ENCODE results near the gene ZBTB38. TPM values are rescaled to one million over a fixed set of nuclear protein-coding genes. Genes with fewer than 3 reads are reported as not detected.

ZBTB38 gene
- total and polyA plus RNA-seq, 2 experiments from 2014 or later, result 8.7 to 11.5 TPM

GRCh38 chr3:141371882-141372281 is 3.6 kb downstream of the ZBTB38 start:
- no peak overlapping the region for H3K4me3 ChIP-seq
- no peak overlapping the region for H3K4me2 ChIP-seq
- H3K36me3 Mint-ChIP-seq (ENCODE audit: low read depth), result peaks cover 2% of the 10 kb centered on the region; the same call in 1 of the 3 replicates
- peaks cover 56% of the 10 kb centered on the region for H3K4me1 Mint-ChIP-seq
- H3K27ac ChIP-seq (ENCODE audit: low read depth), result no peak overlapping the region
- H3K9me2 ChIP-seq (ENCODE audit: insufficient read depth), result peaks cover 6% of the 10 kb centered on the region; the same call in 1 of the 2 replicates
- H3K79me2 ChIP-seq (replicated peaks; ENCODE audit: insufficient read depth), result no peaks in the 10 kb centered on the region
- no peaks in the 10 kb centered on the region for H3K27me3 ChIP-seq (ENCODE audit: insufficient read depth)
- ATAC-seq (no peak), DNase-seq (ENCODE audit: low spot score) (no peak)
- H3K9me3 Mint-ChIP-seq, result no peaks in the 10 kb centered on the region
- H3K36me3 ChIP-seq (ENCODE audit: insufficient read depth), result no peaks in the 10 kb centered on the region
- peaks cover 40% of the 10 kb centered on the region for H3K4me1 ChIP-seq (ENCODE audit: insufficient read depth)
- H3K4me3 Mint-ChIP-seq, result no peak overlapping the region
- H3K27me3 Mint-ChIP-seq (ENCODE audit: insufficient read depth, low read depth, poor library complexity), result peaks cover 9% of the 10 kb centered on the region
- H3K27ac Mint-ChIP-seq, result no peak overlapping the region
- H2AFZ ChIP-seq, result no peak overlapping the region
- TF ChIP-seq EZH2phosphoT487 (IDR thresholded peaks at IDR 0.05; ENCODE audit: unreplicated experiment) (no peak), NANOG (IDR thresholded peaks at IDR 0.05; ENCODE audit: borderline replicate concordance) (no peak), ZNF462 (CRISPR knock-in tag; IDR thresholded peaks at IDR 0.05) (no peak), EZH2 (IDR thresholded peaks at IDR 0.05; ENCODE audit: low read depth, unreplicated experiment) (no peak), ZNF331 (CRISPR knock-in tag; IDR thresholded peaks at IDR 0.05; ENCODE audit: low read depth) (no peak), CTCF (conservative IDR thresholded peaks at IDR 0.05; ENCODE audit: low read depth in 2 of 2) (no peak), REST (IDR thresholded peaks at IDR 0.05; ENCODE audit: unreplicated experiment) (no peak), ETS1 (IDR thresholded peaks at IDR 0.05) (no peak), ZNF114 (CRISPR knock-in tag; IDR thresholded peaks at IDR 0.05) (no peak), POLR2AphosphoS5 (IDR thresholded peaks at IDR 0.05; ENCODE audit: low read depth) (no peak), STAT1 (IDR thresholded peaks at IDR 0.05; ENCODE audit: unreplicated experiment) (no peak), JUNB (IDR thresholded peaks at IDR 0.05; ENCODE audit: unreplicated experiment) (no peak), CREB1 (CRISPR knock-in tag; IDR thresholded peaks at IDR 0.05; ENCODE audit: low read depth) (no peak)
- H3F3A ChIP-seq (replicated peaks; ENCODE audit: low read depth), result no peaks in the 10 kb centered on the region
- no peaks in the 10 kb centered on the region for H4K20me1 ChIP-seq (replicated peaks; ENCODE audit: insufficient read depth)

Data from GM23338 (cell line).